22Rv1 (cell line): ENCODE data around the gene DTD1.

Experiments
- CTCF ChIP-seq: fragments of 450-650 bp; IDR thresholded peaks from 2 replicates; pipeline ENCODE4 v1.5.1; 2017; ENCODE audit warnings: mild to moderate bottlenecking
- ZFX ChIP-seq: fragments of 450-650 bp; IDR thresholded peaks from 2 replicates; pipeline ENCODE4 v1.6.1; 2017; ENCODE audit warnings: antibody characterized with exemption, borderline replicate concordance

DNA sequence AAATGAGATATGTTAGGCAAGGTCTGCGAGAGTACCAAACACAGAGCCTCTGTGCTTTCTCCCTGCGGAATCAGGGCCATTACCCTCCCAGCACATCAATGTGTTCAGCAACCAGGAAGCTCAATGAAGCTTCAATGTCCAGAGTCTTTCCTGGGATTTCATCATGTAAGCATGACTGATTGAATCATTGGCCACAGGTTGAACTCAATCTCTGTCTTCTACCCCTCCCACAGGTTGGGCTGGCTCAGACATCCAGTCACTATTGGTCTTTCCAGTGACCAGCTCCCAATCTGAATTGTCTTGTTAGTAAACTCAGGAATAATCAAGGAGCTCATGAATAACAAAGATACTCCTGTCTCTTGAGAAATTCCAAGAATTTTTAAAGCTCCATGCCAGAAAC, 2.7 kb upstream of the DTD1 start:
- TF ChIP-seq ZFX (no peak), CTCF (no peak)
